Activated CD4-positive, alpha-beta T cell treated with anti-CD3 and anti-CD28 coated beads for 1 hour (primary cell): ENCODE results near the gene NACC2.
"Not testable (repeated sequence)": the region's sequence is repeated elsewhere in the genome, so short reads cannot be mapped to it uniquely, and the experiment has no call there.

Experiments used
- DNase-seq: peaks from one replicate; pipeline ENCODE4 v3.0.0-alpha.2; 2020

Gene NACC2

GRCh38 chr9:136043441-136043991 is 51.6 kb downstream of the NACC2 start:
- DNase-seq, result no peak

GRCh38 chr9:136042541-136042940 is 52.5 kb downstream of the NACC2 start:
- no peak for DNase-seq

- DNase-seq, result not testable (repeated sequence)
Observed at GRCh38 chr9:136040848-136041247, 54.2 kb downstream of the NACC2 start.

- no peak for DNase-seq
Observed at GRCh38 chr9:136039488-136039887, 55.6 kb downstream of the NACC2 start.

- no peak for DNase-seq
Observed at GRCh38 chr9:136036848-136037247, 58.2 kb downstream of the NACC2 start.

- no peak for DNase-seq
Observed at GRCh38 chr9:136036050-136036449, 59.0 kb downstream of the NACC2 start.

DNA sequence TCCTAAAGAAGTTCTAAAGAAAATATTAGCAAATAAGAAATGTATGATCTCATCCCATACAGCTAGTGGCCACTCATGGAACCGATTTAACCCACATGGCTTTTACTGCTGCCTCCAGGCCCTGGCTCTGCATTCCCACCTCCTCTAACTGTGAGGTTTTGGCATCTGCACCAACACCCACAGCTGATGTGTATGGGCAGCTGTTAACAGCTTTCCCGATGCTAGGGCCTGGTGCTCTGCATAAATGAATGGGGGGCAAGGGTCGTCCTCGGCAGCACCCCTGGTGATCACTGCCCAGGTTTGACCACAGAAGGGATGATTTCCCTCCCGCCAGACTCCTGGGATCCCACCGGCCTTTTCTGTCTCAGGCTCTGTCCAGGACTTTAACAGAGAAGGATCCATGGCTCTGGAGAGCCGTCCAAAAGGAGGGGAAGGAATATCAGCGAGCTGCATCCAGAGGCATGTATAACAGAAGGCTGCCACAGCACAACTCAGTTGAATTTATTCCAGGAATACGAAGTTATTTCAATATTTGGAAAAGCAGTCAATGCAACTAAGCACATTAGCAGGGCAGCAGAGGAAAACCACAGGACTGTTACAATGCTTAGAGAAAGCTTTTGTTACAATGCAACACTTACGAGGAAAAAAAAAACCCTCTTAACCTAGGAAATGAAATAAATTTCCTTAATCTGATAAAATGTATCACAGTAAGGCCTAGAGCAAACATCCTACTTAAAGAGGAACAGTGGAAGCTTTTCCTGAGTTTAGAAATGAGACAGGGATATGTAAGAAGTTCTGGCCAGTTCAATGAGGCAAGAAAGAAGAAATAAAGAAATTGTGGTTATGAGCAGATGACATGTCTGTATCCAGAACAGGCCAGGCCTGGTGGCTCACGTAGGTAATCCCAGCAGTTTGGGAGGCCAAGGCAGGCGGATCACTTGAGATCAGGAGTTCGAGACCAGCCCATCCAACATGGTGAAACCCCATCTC is 63.1 kb downstream of the NACC2 start:
- no peak for DNase-seq

- no peak for DNase-seq
Observed at GRCh38 chr9:136031094-136031493, 64.0 kb downstream of the NACC2 start.

DNA sequence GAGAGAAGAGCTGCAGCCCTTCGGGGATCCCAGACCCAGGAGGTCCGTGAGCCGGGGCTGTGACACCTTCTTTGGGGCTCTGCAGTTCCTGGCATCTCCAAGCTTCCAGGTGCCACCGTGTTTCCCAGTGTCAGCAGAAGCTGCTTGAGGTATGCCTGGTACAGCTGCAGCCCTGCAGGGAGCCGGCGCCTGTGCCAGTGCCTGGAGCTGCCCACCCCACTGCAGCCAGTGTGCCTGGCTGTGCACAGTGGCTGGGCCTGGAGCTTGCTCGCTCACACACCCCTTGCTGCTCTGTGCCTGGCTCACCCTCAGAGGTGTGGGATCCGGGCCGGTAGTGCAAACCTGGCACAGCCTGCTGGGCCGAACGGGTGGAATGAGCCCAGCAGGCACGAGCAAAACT is 65.5 kb downstream of the NACC2 start:
- DNase-seq, result no peak

- no peak for DNase-seq
Observed at GRCh38 chr9:136028760-136029470, 66.2 kb downstream of the NACC2 start.

DNA sequence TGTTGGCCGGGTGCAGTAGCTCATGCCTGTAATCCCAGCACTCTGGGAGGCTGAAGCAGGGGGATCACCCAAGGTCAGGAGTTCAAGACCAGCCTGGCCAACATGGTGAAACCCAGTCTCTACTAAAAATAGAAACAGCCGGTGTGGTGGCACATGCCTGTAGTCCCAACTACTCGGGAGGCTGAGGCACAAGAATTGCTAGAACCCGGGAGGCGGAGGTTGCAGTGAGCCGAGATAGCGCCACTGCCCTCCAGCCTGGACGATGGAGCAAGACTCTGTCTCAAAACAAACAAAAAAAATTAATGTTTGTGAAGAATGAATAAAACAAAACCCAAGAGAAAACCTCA is 68.2 kb downstream of the NACC2 start:
- not testable (repeated sequence) for DNase-seq

GRCh38 chr9:136026266-136026942 is 68.7 kb downstream of the NACC2 start:
- no peak for DNase-seq

GRCh38 chr9:136025481-136025880 is 69.6 kb downstream of the NACC2 start:
- DNase-seq, result no peak

- DNase-seq, result no peak
Observed at GRCh38 chr9:136024696-136025316, 70.3 kb downstream of the NACC2 start.

- DNase-seq, result no peak
Observed at GRCh38 chr9:136024286-136024685, 70.8 kb downstream of the NACC2 start.

- DNase-seq, result no peak
Observed at GRCh38 chr9:136023410-136024225, 71.5 kb downstream of the NACC2 start.

GRCh38 chr9:136022731-136023409 is 72.2 kb downstream of the NACC2 start:
- no peak for DNase-seq

DNA sequence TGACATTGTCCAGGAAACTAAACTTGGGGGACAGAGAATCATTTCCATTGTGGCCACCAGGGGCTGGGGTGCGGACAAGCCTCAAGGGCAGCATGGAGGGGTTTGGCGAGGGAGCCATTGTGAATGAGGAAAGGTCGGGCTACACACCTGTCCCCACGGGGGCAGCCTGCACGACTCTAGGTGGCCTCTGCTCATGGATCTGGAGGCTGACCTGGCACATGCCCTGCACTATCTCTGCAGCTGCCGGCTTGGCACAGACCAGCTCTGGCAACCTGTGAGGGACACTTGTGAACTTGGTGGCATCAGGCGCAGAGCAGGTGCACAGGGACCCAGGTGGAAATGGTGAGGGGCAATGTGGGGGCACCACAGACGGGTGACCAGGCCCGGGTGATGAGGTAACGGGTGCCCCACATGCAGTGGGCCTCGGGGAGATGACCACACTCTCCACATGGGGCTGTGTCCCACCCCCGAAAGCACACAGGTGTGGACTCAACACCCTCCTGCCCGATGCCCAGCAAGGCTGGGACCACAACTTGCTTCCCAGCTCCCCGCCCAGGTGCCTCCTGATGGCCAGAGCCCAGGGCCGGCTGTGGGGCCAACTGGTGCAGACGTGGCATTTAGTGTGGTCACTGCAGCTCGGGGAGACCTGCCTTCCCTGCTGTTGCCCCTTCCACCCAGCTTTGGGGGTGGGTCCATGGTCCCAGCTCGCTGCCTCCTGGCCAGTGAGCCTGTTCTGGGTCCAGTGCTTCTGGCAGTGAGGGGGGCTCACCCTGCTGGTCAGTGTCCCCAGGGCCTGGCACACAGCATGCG is 73.0 kb downstream of the NACC2 start:
- DNase-seq, result no peak

GRCh38 chr9:136021171-136021871 is 73.8 kb downstream of the NACC2 start:
- DNase-seq, result no peak

DNA sequence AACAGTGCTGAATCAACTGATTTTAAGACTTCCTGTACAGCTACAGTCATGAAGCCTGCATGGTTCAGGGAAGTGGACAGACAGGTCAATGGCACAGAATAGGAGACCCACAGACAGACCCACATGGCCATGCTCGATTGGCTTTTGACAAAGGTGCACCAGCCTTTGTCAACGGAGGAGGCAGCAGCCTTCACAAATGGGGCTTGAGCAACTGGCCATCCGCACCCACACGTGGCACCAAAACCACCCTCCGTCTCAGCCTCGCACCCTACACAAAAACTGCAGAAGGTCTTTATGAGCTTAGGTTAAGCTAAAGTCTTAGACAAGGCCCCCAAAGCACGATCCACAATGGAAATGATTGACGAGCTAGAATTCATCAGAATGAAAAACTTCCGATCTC is 74.4 kb downstream of the NACC2 start:
- no peak for DNase-seq
